ENCODE measurements around the gene MAST3.

DNA sequence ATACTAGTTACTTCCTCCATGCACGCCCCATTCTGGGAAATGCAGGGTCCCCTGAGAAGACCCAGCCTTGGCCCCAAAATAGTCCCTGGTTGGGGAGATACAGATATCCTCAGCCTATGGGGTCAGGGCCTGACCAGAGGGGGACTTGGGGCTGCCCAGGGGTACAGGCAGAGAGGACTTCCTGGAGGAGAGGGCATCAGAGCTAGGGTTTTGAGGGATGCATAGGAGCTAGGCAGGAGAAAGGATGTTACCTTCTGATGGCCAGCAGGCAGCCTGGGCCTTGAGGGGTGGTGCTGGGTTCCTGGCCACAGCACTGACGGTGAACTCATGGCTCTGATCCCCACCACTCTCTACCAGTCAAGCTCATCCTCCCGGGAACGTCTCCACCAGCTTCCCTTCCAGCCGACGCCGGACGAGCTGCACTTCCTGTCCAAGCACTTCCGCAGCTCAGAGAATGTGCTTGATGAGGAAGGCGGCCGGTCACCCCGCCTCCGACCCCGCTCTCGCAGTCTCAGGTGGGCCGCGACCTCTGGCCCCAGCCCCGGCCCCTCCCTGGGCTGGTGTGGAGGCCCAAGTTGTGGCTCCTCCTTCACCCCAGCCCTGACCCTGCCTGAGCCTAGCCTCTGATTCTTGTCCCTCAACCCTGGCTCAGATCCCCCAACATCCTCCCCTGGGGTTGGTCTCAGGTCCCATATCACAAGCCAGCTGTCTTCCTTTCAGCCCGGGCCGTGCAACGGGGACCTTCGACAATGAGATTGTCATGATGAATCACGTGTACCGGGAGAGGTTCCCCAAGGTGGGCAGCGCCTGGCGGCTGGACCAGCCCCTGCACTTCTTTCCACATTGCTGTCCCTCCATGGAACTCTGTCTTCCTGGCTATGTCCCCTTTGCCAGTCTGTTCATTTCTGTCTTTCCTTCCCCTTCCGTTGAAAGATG lies 25.6 kb downstream of the MAST3 start:
- TF ChIP-seq EP300 (IDR thresholded peaks at IDR 0.05; ENCODE audit: low read depth in 2 of 2, low read length in 2 of 2) (no peak), EP300 (CRISPR knock-in tag; IDR thresholded peaks at IDR 0.05; ENCODE audit: borderline replicate concordance) (no peak), BHLHE40 (IDR thresholded peaks at IDR 0.05; ENCODE audit: low read length) (no peak), ATM (IDR thresholded peaks at IDR 0.05; ENCODE audit: borderline replicate concordance) (no peak)
- TF ChIP-seq, protein P1, sequence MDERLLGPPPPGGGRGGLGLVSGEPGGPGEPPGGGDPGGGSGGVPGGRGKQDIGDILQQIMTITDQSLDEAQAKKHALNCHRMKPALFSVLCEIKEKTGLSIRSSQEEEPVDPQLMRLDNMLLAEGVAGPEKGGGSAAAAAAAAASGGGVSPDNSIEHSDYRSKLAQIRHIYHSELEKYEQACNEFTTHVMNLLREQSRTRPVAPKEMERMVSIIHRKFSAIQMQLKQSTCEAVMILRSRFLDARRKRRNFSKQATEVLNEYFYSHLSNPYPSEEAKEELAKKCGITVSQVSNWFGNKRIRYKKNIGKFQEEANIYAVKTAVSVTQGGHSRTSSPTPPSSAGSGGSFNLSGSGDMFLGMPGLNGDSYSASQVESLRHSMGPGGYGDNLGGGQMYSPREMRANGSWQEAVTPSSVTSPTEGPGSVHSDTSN (CRISPR knock-in tag; IDR thresholded peaks at IDR 0.05), result no peak

Data from HepG2 (cell line).